Mucosa of descending colon (tissue), 3 donors: ENCODE measurements around the gene TNKS1BP1. TPM values are rescaled to one million over a fixed set of nuclear protein-coding genes. Genes with fewer than 3 reads are reported as not detected.

Experiments
- ATAC-seq: fragments of 200-7000 bp; cut with Tn5 transposase; one replicate; pipeline ENCODE4 v1.9.1; 2020; ENCODE audit warnings: mild to moderate bottlenecking, moderate library complexity
- DNase-seq, 3 donors: peaks; one replicate each; pipeline ENCODE4 v3.0.0-alpha.2; 2020
- H3K36me3 ChIP-seq: fragments of 200-600 bp; one replicate; pipeline ENCODE4 v1.8.0; 2021; ENCODE audit warnings: low read depth, mild to moderate bottlenecking
- H3K4me1 ChIP-seq: fragments of 200-600 bp; one replicate; pipeline ENCODE4 v1.8.0; 2021; ENCODE audit warnings: low read depth, mild to moderate bottlenecking
- H3K4me3 ChIP-seq: fragments of 200-600 bp; one replicate; pipeline ENCODE4 v1.8.0; 2021; ENCODE audit warnings: mild to moderate bottlenecking
- H3K9me3 ChIP-seq: fragments of 200-600 bp; one replicate; pipeline ENCODE4 v1.8.0; 2021; ENCODE audit warnings: mild to moderate bottlenecking
- CTCF ChIP-seq: fragments of 200-600 bp; IDR thresholded peaks from one replicate; pipeline ENCODE4 v1.8.0; 2022; ENCODE audit warnings: antibody characterized with exemption, mild to moderate bottlenecking
- intact Hi-C, 2 donors: fragments of 100-400 bp; cut with DNase I in 1 of 2; cut with micrococcal nuclease in 1 of 2; formaldehyde crosslinking; loops; one replicate each; pipeline versions ENCODE4 v1.11.0 to v1.11.1; 2022; cut with DNase I, micrococcal nuclease
- total RNA-seq, 3 donors: library from RNA; stranded (reverse); fragmentation: NEBNext Ultra II Directional in 2 of 3; extraction: Animal tissue kit (Norgen Biotek cat#: 25700) in 2 of 3; gene quantifications; one replicate each; pipeline versions ENCODE4 v1.2.1 to v1.2.4, GENCODE V29; 2021 to 2023
- donor health status: DM: no; HTN: no; CAD: no; lungs with moderate emphysema.
- donor health status: DM: no; HTN: no; CAD: no.
- donor health status: DM: no; HTN: yes; CAD: no.

The TNKS1BP1 gene
- total RNA-seq, 3 donors from 2014 or later, result 90.0 to 149 (median 94.3) TPM

DNA sequence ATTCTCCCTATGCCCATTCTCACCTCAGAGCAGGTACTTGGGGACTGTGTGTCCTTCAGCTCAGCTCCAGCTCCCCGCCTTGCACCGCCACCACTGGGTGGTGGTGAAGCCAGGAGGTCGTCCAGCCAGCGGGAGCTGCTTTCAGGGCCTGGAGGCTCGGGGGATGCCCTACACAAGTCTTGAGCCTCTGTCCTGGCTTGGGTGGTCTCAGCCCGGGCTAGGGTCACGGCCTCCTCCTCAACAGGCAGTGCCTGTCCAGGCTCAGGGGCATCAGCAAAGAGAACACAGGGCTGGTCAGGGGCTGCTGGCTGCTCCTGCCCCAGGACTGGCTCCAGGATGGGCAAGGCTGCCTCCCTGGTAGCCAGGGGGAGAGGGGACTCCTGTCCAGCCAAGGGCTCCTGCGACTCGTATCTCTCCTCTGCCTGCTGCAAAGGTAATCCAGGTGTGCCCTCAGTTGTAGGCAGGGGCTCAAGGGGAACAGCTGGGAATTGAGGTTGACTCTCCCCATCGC is 12.2 kb downstream of the TNKS1BP1 start:
- ATAC-seq (no peak), DNase-seq (peak in 2 of 3 donors; percentile 34 to 61)
- no peak for TF ChIP-seq CTCF
- Histone ChIP-seq H3K4me1 (peaks cover 34% of the 10 kb centered on the region), H3K4me3 (no peak overlapping the region), H3K9me3 (no peaks in the 10 kb centered on the region), H3K36me3 (peaks cover 6% of the 10 kb centered on the region)
- intact Hi-C loops, result no loop called here

- intact Hi-C loops, result no loop called here
- Histone ChIP-seq H3K4me1 (peaks cover 27% of the 10 kb centered on the region), H3K9me3 (no peaks in the 10 kb centered on the region), H3K4me3 (no peak overlapping the region), H3K36me3 (peaks cover 6% of the 10 kb centered on the region)
- TF ChIP-seq CTCF, result no peak
- ATAC-seq (peak; percentile 96), DNase-seq (peak; percentile 92 to 95 (median 93))
Measured at GRCh38 chr11:57311109-57311936, 13.4 kb downstream of the TNKS1BP1 start.

GRCh38 chr11:57310630-57311086 is 14.1 kb downstream of the TNKS1BP1 start:
- H3K9me3 ChIP-seq, result no peaks in the 10 kb centered on the region
- DNase-seq (peak in 1 of 3 donors; percentile 60), ATAC-seq (no peak)
- peaks cover 27% of the 10 kb centered on the region for H3K4me1 ChIP-seq
- peaks cover 6% of the 10 kb centered on the region for H3K36me3 ChIP-seq
- intact Hi-C loops, result no loop called here
- H3K4me3 ChIP-seq, result no peak overlapping the region
- no peak for TF ChIP-seq CTCF

DNA sequence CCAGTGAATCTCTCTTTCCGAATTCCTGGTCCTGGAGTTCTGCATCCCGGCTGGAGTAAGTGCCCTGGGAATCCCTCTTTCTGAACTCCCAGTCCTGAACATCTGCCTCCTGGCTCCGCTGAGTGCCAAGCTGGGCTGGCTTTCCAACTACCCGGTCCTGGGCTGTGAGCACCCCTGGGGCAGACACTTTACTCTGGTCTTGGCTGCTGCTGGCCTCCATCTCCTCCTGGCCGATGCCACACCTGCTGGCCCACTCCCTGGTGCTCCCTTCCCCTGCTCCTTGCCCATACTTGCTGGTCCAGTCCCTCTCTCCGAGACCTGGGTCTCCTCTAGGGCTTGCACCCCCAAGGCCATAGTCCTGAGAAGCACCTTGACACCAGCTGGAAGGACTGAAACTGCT is 14.7 kb downstream of the TNKS1BP1 start:
- ATAC-seq (no peak), DNase-seq (peak in 1 of 3 donors; percentile 46)
- no peak overlapping the region for H3K4me3 ChIP-seq
- intact Hi-C loops, result no loop called here
- no peak for TF ChIP-seq CTCF
- peaks cover 6% of the 10 kb centered on the region for H3K36me3 ChIP-seq
- peaks cover 27% of the 10 kb centered on the region for H3K4me1 ChIP-seq
- H3K9me3 ChIP-seq, result no peaks in the 10 kb centered on the region

DNA sequence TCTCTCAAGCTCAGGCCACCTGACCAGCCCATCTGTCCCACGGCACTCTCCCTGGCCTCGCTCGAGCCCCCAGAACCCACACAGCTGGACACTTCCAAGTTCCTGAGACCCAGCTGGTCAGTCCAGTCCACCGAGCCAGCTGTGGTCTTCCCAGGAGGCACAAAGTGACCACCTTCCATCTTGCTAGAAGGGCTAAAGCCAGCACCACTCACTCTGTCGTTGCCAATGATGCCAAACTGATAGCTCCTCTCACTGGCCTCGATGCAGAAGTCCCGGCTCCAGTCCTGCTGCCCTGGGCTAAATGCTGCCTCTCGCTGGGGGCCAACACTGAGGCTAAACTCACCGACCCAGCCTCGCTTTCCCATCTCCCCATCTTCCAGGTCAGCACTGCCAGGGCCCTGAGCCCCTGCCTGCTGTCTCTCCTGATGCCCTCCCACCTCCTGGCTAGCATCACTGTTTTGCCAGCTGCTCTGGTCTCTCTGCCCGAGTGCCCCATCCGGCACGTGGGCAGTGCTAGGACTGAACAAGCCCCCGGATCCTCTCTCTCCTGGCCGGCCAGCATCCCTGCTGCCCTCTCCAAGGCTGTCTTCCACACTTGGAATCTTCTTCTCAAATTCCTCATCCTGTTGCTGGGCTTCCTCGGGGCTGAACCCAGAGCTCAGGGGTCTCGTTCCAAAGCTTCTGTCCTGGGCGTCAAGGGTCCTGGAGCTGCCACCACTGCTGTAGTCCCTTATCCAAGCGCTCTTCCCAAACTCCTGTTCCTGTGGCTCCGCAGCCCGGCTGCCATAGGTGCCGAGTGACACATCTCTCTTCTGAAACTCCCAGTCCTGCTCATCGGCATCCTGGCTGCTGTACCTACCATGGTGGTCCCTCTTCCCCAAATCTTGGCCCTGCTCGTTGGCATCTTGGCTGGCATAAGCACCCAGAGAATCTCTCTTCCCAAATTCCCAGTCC is 15.4 kb downstream of the TNKS1BP1 start:
- Histone ChIP-seq H3K36me3 (peaks cover 6% of the 10 kb centered on the region), H3K4me3 (no peak overlapping the region), H3K9me3 (no peaks in the 10 kb centered on the region), H3K4me1 (peaks cover 33% of the 10 kb centered on the region)
- no peak for TF ChIP-seq CTCF
- ATAC-seq (no peak), DNase-seq (peak in 1 of 3 donors; percentile 45)
- intact Hi-C loops, result no loop called here
